C4-2B (cell line): Measurements from ENCODE around the gene TIMM10.

ENCODE experiments used
- CTCF ChIP-seq: fragments of 450-650 bp; conservative IDR thresholded peaks from 2 replicates; pipeline ENCODE4 v1.5.1; 2017; ENCODE audit warnings: mild to moderate bottlenecking
- ZFX ChIP-seq: fragments of 450-650 bp; IDR thresholded peaks from 2 replicates; pipeline ENCODE4 v1.6.1; 2017

GRCh38 chr11:57541169-57541568 is 10.6 kb upstream of the TIMM10 start:
- TF ChIP-seq CTCF: no peak
- no peak for TF ChIP-seq ZFX
